ENCODE results near the gene HDAC8. TPM values are rescaled to one million over a fixed set of nuclear protein-coding genes. Genes with fewer than 3 reads are reported as not detected.
A peak's percentile ranks its signal among the peaks of the same experiment; 100 is the strongest.

The HDAC8 gene
- total RNA-seq, 6 experiments from 2014 or later: 12.6 to 19.4 (median 17.0) TPM

GRCh38 chrX:72487661-72488060 is 85.0 kb downstream of the HDAC8 start:
- ATAC-seq: no peak
- intact Hi-C loops (cut with DNase I): no loop called here
- WGBS (ENCODE audit: insufficient coverage, low coverage, low lambda C conversion rate, missing lambda C conversion rate): 50% methylated on average over 1 of the region's 1 CpG

GRCh38 chrX:72479324-72480274 is 93.0 kb downstream of the HDAC8 start:
- WGBS (ENCODE audit: insufficient coverage, low coverage, low lambda C conversion rate, missing lambda C conversion rate): 54% methylated on average over 5 of the region's 5 CpGs
- H3K27ac ChIP-seq: peak overlapping the region in 1 of 3 donors; percentile 35
- ATAC-seq: peak; percentile 15 to 57 (median 46)

More at GRCh38 chrX:72487661-72488060, 85.0 kb downstream of the HDAC8 start:
- H3K4me1 ChIP-seq: no peaks in the 10 kb centered on the region
- no peak for DNase-seq
- TF ChIP-seq CTCF (IDR thresholded peaks at IDR 0.05) (no peak), POLR2A (IDR thresholded peaks at IDR 0.05) (no peak)
- peaks cover 0 to 3% (median 1%) of the 10 kb centered on the region in 4 donors for H3K36me3 ChIP-seq
- no peaks in the 10 kb centered on the region for H3K9me3 ChIP-seq
- H3K27ac ChIP-seq: no peak overlapping the region
- H3K4me3 ChIP-seq: no peak overlapping the region
- no peaks in the 10 kb centered on the region for H3K27me3 ChIP-seq

GRCh38 chrX:72478853-72479252 is 93.8 kb downstream of the HDAC8 start:
- H3K27ac ChIP-seq: peak overlapping the region in 2 of 3 donors; percentile 30 to 35
- no peaks in the 10 kb centered on the region for H3K36me3 ChIP-seq
- H3K9me3 ChIP-seq: no peaks in the 10 kb centered on the region
- TF ChIP-seq POLR2A (IDR thresholded peaks at IDR 0.05) (no peak), CTCF (IDR thresholded peaks at IDR 0.05) (no peak)
- ATAC-seq: peak; percentile 87 to 94 (median 92)
- intact Hi-C loops (cut with DNase I): no loop called here
- no peaks in the 10 kb centered on the region for H3K27me3 ChIP-seq
- no peak overlapping the region for H3K4me3 ChIP-seq
- H3K4me1 ChIP-seq: peaks cover 0 to 9% (median 0%) of the 10 kb centered on the region in 4 donors
- 37% methylated on average over 9 of the region's 9 CpGs for WGBS (ENCODE audit: insufficient coverage, low coverage, low lambda C conversion rate, missing lambda C conversion rate)
- DNase-seq: peak; percentile 13 to 57 (median 51)

More at GRCh38 chrX:72479324-72480274, 93.0 kb downstream of the HDAC8 start:
- TF ChIP-seq POLR2A (IDR thresholded peaks at IDR 0.05): no peak
- TF ChIP-seq CTCF (IDR thresholded peaks at IDR 0.05): no peak
- Histone ChIP-seq H3K4me3 (no peak overlapping the region), H3K36me3 (no peaks in the 10 kb centered on the region), H3K9me3 (no peaks in the 10 kb centered on the region), H3K27me3 (no peaks in the 10 kb centered on the region), H3K4me1 (peaks cover 0 to 9% (median 0%) of the 10 kb centered on the region in 4 donors)
- no peak for DNase-seq
- intact Hi-C loops (cut with DNase I): no loop called here

GRCh38 chrX:72478351-72478750 is 94.3 kb downstream of the HDAC8 start:
- no peak for TF ChIP-seq CTCF (IDR thresholded peaks at IDR 0.05)
- TF ChIP-seq POLR2A (IDR thresholded peaks at IDR 0.05): no peak
- Histone ChIP-seq H3K27me3 (no peaks in the 10 kb centered on the region), H3K36me3 (no peaks in the 10 kb centered on the region), H3K9me3 (no peaks in the 10 kb centered on the region), H3K4me3 (no peak overlapping the region), H3K4me1 (peaks cover 0 to 9% (median 0%) of the 10 kb centered on the region in 4 donors), H3K27ac (peak overlapping the region in 2 of 3 donors; percentile 30 to 35)
- intact Hi-C loops (cut with DNase I): no loop called here
- ATAC-seq: peak; percentile 74 to 90 (median 80)
- peak; percentile 29 to 66 (median 57) for DNase-seq
- WGBS (ENCODE audit: insufficient coverage, low coverage, low lambda C conversion rate, missing lambda C conversion rate): 37% methylated on average over 7 of the region's 8 CpGs
